Suprapubic skin (tissue), 4 donors: ENCODE results near the gene SLC8B1.

Source experiments
- EP300 ChIP-seq: sonication (generic); formaldehyde crosslinking; IDR thresholded peaks from one replicate; pipeline ENCODE4 v1.6.1; 2017; ENCODE audit warnings: antibody characterized with exemption
- POLR2A ChIP-seq, 2 donors: fragments of 450-650 bp; IDR thresholded peaks; one replicate each; pipeline ENCODE4 v1.6.1; 2017; ENCODE audit warnings: antibody characterized with exemption in 2 of 2, mild to moderate bottlenecking in 2 of 2, moderate library complexity in 2 of 2
- POLR2AphosphoS5 ChIP-seq, 3 donors: sonication (generic); formaldehyde crosslinking; IDR thresholded peaks; one replicate each; pipeline ENCODE4 v1.6.1; 2017; ENCODE audit warnings: antibody characterized with exemption in 3 of 3
- TF ChIP-seq, protein P1 (sequence below), 2 donors: fragments of 200-600 bp in 1 of 2; fragments of 450-650 bp in 1 of 2; sonication (generic) in 1 of 2; IDR thresholded peaks; one replicate each; pipeline ENCODE4 v1.5.1; 2016 to 2019; ENCODE audit warnings: antibody characterized with exemption in 2 of 2, mild to moderate bottlenecking in 1 of 2, moderate library complexity in 1 of 2

DNA sequence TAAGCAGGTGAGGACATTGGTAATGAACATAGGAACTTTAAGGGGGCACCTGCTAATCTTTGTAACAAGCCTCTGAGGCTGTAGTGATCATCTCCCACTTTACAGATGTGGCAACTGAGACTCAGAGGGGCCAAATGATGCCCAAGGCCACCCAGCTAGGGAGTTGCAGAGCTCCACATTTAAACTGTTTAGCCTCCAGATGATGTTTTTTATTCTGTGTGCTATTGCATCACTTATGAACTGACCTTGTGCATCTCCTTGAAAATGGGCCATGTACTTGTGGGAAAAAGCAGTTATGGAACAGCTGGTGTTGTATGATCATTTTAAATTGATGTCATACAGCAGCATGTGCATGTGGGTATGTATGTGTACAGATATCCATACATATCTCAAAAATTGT is 72.2 kb downstream of the SLC8B1 start:
- TF ChIP-seq, protein P1, sequence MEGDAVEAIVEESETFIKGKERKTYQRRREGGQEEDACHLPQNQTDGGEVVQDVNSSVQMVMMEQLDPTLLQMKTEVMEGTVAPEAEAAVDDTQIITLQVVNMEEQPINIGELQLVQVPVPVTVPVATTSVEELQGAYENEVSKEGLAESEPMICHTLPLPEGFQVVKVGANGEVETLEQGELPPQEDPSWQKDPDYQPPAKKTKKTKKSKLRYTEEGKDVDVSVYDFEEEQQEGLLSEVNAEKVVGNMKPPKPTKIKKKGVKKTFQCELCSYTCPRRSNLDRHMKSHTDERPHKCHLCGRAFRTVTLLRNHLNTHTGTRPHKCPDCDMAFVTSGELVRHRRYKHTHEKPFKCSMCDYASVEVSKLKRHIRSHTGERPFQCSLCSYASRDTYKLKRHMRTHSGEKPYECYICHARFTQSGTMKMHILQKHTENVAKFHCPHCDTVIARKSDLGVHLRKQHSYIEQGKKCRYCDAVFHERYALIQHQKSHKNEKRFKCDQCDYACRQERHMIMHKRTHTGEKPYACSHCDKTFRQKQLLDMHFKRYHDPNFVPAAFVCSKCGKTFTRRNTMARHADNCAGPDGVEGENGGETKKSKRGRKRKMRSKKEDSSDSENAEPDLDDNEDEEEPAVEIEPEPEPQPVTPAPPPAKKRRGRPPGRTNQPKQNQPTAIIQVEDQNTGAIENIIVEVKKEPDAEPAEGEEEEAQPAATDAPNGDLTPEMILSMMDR (IDR thresholded peaks at IDR 0.05): no peak
- TF ChIP-seq EP300 (no peak), POLR2A (IDR thresholded peaks at IDR 0.05) (no peak), POLR2AphosphoS5 (IDR thresholded peaks at IDR 0.05) (no peak)
